ENCODE results near the gene ABCF2. TPM values are rescaled to one million over a fixed set of nuclear protein-coding genes. Genes with fewer than 3 reads are reported as not detected.

Gene ABCF2
- total and polyA plus RNA-seq, 2 of the 13 experiments (the other 11 are each of a cell fraction or from before 2014, with no cell fraction given) = 16.3 to 42.5 TPM

- TF ChIP-seq NR2F2 (IDR thresholded peaks at IDR 0.05; ENCODE audit: borderline replicate concordance, low read depth) = no peak
- 0 out of 2 replicates have a peak, but pooled peaks have one; percentile 59 for TF ChIP-seq ZNF558 (CRISPR knock-in tag; IDR thresholded peaks at IDR 0.05; ENCODE audit: borderline replicate concordance)
- no peak for TF ChIP-seq SP140L (CRISPR knock-in tag; IDR thresholded peaks at IDR 0.05; ENCODE audit: borderline replicate concordance)
- 0 out of 2 replicates have a peak, but pooled peaks have one; percentile 55 for TF ChIP-seq ZMYM4 (CRISPR knock-in tag; IDR thresholded peaks at IDR 0.05)
- peak; percentile 25 for TF ChIP-seq YY1 (IDR thresholded peaks at IDR 0.05; ENCODE audit: insufficient read depth, insufficient replicate concordance, low read depth, low read length)
- TF ChIP-seq CREM (IDR thresholded peaks at IDR 0.05) = peak; percentile 100
- peak; percentile 81 for TF ChIP-seq CREM (CRISPR knock-in tag; IDR thresholded peaks at IDR 0.05)
- no peak; the same call in 1 of the 2 replicates for TF ChIP-seq MXD4 (CRISPR knock-in tag; IDR thresholded peaks at IDR 0.05)
- TF ChIP-seq ZNF607 (CRISPR knock-in tag; IDR thresholded peaks at IDR 0.05; ENCODE audit: borderline replicate concordance) = 0 out of 2 replicates have a peak, but pooled peaks have one; percentile 44
- TF ChIP-seq SMYD3 (CRISPR knock-in tag; IDR thresholded peaks at IDR 0.05) = no peak
- peak; percentile 95 for TF ChIP-seq PHF20 (CRISPR knock-in tag; IDR thresholded peaks at IDR 0.05)
- TF ChIP-seq PITX1 (CRISPR knock-in tag; IDR thresholded peaks at IDR 0.05) = peak; percentile 95
- peak; percentile 89 for TF ChIP-seq HNF1B (CRISPR knock-in tag; IDR thresholded peaks at IDR 0.05)
- 0 out of 2 replicates have a peak, but pooled peaks have one; percentile 27 for TF ChIP-seq ZBTB14 (CRISPR knock-in tag; IDR thresholded peaks at IDR 0.05)
- peak; percentile 91 for TF ChIP-seq HOXA3 (CRISPR knock-in tag; IDR thresholded peaks at IDR 0.05)
- TF ChIP-seq TP53 (CRISPR knock-in tag; conservative IDR thresholded peaks at IDR 0.05) = 0 out of 2 replicates have a peak, but pooled peaks have one; percentile 49
- TF ChIP-seq ZNF891 (CRISPR knock-in tag; IDR thresholded peaks at IDR 0.05) = peak; percentile 5; the same call in 1 of the 2 replicates
- 0 out of 2 replicates have a peak, but pooled peaks have one; percentile 21 for TF ChIP-seq ISL2 (CRISPR knock-in tag; IDR thresholded peaks at IDR 0.05)
- 0 out of 2 replicates have a peak, but pooled peaks have one; percentile 56 for TF ChIP-seq ZNF790 (CRISPR knock-in tag; IDR thresholded peaks at IDR 0.05; ENCODE audit: borderline replicate concordance)
- peak; percentile 76 for TF ChIP-seq ZNF501 (CRISPR knock-in tag; IDR thresholded peaks at IDR 0.05)
- peak; percentile 63; the same call in 1 of the 2 replicates for TF ChIP-seq ZNF331 (CRISPR knock-in tag; IDR thresholded peaks at IDR 0.05)
- TF ChIP-seq ZNF362 (CRISPR knock-in tag; IDR thresholded peaks at IDR 0.05; ENCODE audit: borderline replicate concordance) = 0 out of 2 replicates have a peak, but pooled peaks have one; percentile 15
- peak; percentile 68 for TF ChIP-seq RBFOX2 (IDR thresholded peaks at IDR 0.05; ENCODE audit: low read depth, low read length)
Measured at GRCh38 chr7:151226875-151227782, at the start of gene ABCF2 (continued).
